Coronary artery (tissue), 2 donors: Measurements from ENCODE around the gene MTX3.
A peak's percentile ranks its signal among the peaks of the same experiment; 100 is the strongest.

ENCODE experiments used
- DNase-seq: peaks from one replicate; pipeline ENCODE4 v3.0.0-alpha.2; 2017; ENCODE audit warnings: low spot score
- H3K27ac ChIP-seq, 2 donors: fragments of 200-600 bp; sonication (generic); one replicate each; pipeline ENCODE4 v1.5.1; 2016 to 2019
- H3K4me3 ChIP-seq: fragments of 200-600 bp; sonication (generic); 2 replicates; pipeline ENCODE4 v1.5.1; 2016; ENCODE audit warnings: mild to moderate bottlenecking, moderate library complexity
- TF ChIP-seq, protein P1 (sequence below): fragments of 200-600 bp; sonication (generic); IDR thresholded peaks from one replicate; pipeline ENCODE4 v1.5.1; 2019; ENCODE audit warnings: antibody characterized with exemption

The MTX3 gene

DNA sequence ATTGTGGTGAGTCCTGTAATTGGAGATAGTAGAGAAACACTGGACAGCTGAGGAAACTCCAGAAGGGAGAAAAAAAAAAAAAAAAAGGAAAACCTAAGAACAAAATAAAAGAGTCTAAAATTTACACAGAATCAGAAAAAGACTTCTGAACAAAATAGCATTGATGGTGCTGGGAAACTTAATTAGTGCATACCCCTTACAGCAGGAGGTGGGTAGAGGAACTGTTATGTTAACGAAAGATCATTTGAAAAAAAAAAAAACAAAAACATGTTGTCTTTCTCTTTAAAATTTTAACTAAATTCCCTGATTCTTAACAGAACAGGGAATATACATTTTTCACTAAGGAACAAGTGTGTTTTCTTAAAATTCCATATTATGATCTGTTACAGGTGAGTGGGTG is 11.6 kb upstream of the MTX3 start:
- TF ChIP-seq, protein P1, sequence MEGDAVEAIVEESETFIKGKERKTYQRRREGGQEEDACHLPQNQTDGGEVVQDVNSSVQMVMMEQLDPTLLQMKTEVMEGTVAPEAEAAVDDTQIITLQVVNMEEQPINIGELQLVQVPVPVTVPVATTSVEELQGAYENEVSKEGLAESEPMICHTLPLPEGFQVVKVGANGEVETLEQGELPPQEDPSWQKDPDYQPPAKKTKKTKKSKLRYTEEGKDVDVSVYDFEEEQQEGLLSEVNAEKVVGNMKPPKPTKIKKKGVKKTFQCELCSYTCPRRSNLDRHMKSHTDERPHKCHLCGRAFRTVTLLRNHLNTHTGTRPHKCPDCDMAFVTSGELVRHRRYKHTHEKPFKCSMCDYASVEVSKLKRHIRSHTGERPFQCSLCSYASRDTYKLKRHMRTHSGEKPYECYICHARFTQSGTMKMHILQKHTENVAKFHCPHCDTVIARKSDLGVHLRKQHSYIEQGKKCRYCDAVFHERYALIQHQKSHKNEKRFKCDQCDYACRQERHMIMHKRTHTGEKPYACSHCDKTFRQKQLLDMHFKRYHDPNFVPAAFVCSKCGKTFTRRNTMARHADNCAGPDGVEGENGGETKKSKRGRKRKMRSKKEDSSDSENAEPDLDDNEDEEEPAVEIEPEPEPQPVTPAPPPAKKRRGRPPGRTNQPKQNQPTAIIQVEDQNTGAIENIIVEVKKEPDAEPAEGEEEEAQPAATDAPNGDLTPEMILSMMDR = no peak
- no peak overlapping the region for H3K4me3 ChIP-seq
- DNase-seq = no peak
- no peak overlapping the region for H3K27ac ChIP-seq

DNA sequence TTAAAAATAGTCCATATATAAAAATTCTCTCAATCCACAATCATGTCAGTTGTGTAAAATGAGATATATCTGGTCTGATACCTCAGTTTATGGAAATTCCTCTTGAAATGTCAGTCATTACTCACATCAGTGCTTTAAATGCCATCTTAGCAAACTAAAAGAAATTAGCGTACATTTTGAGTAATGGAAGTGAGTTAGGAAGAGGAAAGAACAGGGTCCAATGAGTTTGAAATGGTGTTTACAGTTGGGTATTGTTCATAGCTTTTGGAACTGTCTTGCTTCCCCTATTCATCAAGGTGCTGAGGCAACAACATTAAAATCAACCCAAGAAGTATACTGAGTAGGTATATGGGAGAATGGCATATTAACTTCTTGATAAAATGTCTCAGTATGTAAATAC is 8.7 kb upstream of the MTX3 start:
- DNase-seq = no peak
- TF ChIP-seq, protein P1 = peak; percentile 12
- no peak overlapping the region for H3K27ac ChIP-seq
- H3K4me3 ChIP-seq = no peak overlapping the region

DNA sequence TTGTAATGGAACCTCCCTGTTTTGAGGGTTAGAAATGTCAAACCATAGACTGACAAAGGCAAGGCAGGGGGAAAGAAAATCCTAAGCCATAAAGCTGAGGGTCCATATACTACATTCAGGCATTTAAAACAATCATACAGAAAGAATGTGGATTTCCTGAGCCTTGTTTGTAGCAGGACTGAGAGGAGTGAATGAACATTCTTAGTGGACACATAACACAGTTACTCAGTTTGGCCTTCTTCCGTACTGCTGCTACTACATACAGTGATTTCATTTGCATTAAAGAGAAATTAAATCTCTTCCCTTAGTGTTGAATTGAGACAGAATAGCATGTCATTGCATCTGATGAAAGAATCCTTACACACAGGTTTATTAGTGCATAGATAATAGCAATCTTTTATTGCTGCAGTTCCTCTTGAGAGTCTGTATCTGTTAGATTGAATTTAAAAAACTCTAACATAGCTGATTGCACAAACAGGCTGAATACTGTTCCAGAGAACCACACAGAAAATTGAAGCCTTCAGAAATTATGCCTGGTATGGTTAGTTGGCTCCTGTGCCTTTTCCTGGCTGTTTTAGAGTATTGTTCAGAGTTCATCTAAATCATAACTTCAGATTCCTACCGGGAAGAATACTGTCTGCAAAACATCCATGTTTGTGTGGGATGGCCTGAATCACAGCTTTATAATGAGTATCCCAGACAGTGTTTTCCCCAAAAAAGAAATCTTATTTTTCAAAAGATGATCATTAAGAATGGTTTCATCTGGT is 2.0 kb upstream of the MTX3 start:
- Histone ChIP-seq H3K4me3 (no peak overlapping the region), H3K27ac (no peak overlapping the region)
- DNase-seq = no peak
- TF ChIP-seq, protein P1 = no peak

DNA sequence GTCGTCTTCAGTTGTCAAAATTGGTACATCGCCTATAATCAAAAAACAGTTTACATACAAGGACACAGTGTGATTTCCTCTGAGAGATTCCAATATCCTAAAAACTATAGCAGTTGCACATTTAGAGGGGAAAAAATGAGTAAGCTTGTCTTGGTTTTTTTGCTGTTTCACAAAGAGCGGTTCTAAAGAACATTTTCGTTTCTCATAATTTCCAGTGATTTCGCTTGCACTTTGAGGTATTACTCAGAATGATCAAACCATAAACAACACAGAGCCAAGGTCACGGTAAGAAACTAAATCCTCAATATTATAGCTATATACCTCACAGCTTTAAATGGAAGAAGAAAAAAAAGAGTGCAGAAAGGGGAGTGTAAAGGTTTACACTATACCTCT is 861 bp downstream of the MTX3 start:
- Histone ChIP-seq H3K27ac (no peak overlapping the region), H3K4me3 (peak overlapping the region; percentile 90)
- TF ChIP-seq, protein P1 = no peak
- DNase-seq = no peak

DNA sequence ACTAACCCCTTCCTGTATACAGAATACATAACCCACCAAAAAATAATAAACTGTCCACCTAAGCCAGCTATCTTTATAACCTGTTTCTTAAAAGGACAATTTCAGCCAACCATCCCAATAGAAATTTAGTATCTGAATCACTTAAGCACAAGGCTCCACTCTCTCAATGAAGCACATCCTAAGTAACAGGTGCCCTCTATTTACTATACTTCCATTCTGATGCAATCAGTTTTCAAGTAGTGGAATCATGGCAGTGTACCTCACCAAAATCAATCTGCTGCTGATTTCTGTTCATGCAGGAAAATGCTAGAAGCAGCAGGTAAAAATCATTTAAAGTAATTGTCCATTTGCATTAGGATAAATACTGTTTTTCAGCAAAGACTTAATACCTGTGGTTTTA is 4.8 kb downstream of the MTX3 start:
- TF ChIP-seq, protein P1 = no peak
- H3K27ac ChIP-seq = no peak overlapping the region
- DNase-seq = no peak
- H3K4me3 ChIP-seq = no peak overlapping the region

DNA sequence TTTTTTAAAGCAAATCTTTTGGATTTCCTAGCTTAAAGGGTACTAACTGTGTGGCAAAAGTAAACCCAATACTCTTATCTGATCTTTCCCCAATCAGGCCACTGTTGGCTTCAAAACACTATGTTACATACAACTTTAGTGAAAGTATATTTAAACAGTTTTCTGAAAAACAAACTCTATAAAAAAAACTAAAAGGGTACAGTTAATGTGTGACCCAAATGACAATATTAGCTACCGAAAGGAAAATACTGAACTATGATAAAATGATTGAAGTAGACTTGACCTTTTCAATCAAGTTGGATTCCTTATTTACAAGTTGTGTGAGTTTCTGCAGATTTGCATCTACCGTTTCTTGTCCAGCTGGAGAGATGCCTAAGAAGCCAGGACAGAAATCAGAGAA is 5.8 kb downstream of the MTX3 start:
- no peak overlapping the region for H3K27ac ChIP-seq
- H3K4me3 ChIP-seq = no peak overlapping the region
- TF ChIP-seq, protein P1 = no peak
- no peak for DNase-seq

DNA sequence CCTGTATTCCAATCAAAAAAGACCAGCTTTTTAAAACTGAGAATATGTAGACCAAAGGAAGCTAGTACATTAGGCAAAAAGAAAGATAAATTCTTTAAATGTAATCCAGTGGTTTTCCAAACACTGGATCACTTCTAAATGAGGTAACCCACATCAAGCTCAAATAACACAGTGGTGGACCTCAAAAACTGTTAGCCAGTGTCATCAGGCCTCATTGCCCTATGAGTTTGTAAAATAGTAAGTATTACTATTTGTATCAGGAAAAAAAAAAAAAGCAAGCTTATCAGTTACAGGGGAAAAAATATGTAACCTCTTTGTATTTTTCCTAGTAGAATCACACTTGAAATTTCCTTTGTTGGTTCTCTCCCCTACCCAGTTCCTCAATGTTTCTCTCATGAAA is 6.7 kb downstream of the MTX3 start:
- no peak overlapping the region for H3K27ac ChIP-seq
- TF ChIP-seq, protein P1 = no peak
- no peak overlapping the region for H3K4me3 ChIP-seq
- DNase-seq = no peak
